ENCODE measurements around the gene BDP1.
"Not testable (repeated sequence)": the region's sequence is repeated elsewhere in the genome, so short reads cannot be mapped to it uniquely, and the experiment has no call there.

BDP1 gene

DNA sequence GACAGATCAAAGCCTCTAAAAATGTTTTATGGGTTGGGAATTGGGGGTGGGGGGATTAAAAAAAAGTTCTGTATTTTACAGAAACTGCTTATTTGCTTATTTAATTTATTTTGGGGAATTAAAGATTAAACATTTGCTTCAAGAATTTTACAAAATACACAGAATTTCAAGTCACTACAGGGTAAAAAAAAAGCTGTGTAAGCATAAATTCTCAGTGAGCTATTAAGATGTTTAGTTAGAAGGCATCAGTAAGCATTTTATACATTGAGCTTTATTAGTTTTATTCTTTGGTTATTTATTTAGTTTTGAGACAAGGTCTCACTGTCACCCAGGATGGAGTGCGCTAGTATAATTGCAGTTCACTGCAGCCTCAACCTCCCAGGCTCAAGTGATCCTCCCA lies 5.2 kb downstream of the BDP1 start:
- DNase-seq: no peak

DNA sequence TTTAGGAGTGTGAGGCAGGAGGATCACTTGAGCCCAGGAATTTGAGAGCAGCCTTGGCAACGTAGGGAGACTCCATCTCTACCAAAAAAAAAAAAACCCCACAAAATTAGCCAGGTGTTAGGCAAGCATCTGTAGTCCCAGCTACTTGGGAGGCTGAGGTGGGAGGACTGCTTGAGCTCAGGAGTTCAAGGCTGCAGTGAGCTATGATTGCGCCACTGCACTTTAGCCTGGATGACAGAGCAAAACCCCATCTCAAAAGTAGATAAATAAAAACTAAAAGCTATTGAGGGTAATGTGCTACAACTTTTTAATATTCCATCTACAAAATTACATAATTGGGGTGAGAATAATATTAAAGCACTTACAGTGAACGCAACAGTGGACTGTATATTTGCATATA lies 5.9 kb downstream of the BDP1 start:
- no peak for DNase-seq

DNA sequence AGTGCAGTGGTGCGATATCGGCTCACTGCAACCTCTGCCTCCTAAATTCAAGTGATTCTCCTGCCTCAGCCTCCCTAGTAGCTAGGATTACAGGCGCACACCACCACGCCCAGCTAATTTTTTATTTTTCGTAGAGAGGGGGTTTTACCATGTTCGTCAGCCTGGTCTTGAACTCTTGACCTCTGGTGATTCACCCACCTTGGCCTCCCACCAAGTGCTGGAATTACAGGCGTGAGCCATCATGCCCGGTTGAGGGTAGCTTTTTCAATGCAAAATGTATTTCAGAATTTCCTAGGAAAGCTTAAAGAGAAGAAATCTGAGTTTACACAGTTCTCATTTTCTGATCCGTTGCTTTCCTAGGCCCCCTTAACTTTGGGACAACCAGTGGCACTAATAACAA lies 15.7 kb downstream of the BDP1 start:
- no peak for DNase-seq

DNA sequence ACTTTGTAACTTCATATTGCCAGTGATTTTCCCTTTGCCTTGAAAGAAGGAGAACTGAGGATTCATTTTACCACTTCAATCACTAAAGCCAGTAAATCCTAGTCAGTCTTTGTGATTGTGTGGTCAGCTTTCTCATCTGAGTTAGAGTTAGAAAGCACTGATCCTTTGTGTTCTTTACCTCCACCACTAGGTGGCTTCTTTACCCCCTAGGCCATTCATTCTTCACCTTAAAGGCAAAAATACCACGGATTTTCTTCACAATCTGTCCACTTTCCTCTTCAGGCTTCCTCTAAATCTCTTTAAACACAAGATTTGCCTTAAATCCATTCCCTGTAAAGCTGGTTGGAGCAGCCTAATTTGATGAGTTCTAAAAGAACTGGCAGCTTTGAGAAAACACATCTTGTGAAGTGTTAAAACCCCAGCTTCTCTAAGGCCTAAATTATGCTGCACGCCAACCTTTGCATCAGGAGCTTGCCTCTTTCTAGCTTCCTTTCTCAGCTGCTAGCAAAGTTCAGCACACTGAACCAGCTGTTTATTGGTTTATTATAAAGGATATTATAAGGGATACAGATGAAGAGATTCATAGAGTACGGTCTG lies 20.4 kb downstream of the BDP1 start:
- DNase-seq: peak; percentile 31

DNA sequence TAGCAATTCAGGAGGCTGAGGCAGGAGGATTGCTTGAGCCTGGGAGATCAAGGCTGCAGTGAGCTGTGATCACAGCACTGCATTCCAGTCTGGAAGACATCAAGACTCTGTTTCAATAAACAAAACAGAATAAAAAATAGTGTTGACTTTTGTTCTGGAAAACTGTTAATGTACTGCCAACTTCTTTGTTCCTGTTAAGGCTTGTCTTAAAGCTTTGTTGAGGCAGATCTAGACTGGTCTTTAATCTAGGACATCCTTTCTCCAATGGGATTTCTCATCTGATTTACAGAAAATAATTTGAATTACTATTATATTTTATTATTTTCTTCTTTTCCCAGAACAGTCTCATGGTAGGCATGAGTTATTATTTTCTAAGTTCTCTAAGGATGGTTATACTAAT lies 26.0 kb downstream of the BDP1 start:
- DNase-seq: no peak

DNA sequence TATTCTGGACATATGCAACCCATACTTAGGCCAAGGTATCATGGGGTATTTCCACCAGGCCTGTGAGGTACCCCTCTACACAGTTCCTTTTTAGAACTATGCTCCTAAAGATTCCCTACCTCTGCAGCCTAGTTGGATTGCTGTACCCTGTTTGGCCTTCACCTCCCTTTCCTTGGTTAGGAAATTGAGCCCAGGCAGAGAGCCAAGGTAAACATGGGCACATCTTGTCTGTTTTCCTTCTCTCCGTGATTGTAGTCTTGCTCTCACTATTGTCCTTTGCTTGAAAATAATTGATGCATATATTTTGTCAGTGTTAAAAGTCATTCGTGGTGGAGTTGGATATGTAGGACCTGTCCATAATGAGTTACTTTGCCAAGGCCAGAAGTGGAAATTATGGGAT lies 26.7 kb downstream of the BDP1 start:
- no peak for DNase-seq

DNA sequence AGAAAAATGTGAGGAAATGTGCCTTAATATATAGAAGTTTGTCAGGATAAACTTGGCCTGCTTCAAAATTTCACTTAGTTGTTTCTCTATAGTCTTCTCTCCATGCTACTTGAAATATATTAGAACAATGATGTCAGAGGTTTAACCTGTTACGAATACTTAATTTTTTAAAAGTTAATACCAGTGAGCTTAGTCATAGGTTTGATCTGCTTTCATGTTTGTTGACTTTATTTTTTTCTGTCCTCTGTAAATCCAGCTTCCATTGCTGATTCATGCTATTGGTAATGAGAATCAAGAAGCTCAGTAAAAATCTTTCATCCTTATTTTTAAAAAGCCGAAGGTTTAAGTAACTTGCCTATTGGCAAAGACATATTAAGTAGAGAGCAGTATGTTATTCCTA lies 27.9 kb downstream of the BDP1 start:
- no peak for DNase-seq

DNA sequence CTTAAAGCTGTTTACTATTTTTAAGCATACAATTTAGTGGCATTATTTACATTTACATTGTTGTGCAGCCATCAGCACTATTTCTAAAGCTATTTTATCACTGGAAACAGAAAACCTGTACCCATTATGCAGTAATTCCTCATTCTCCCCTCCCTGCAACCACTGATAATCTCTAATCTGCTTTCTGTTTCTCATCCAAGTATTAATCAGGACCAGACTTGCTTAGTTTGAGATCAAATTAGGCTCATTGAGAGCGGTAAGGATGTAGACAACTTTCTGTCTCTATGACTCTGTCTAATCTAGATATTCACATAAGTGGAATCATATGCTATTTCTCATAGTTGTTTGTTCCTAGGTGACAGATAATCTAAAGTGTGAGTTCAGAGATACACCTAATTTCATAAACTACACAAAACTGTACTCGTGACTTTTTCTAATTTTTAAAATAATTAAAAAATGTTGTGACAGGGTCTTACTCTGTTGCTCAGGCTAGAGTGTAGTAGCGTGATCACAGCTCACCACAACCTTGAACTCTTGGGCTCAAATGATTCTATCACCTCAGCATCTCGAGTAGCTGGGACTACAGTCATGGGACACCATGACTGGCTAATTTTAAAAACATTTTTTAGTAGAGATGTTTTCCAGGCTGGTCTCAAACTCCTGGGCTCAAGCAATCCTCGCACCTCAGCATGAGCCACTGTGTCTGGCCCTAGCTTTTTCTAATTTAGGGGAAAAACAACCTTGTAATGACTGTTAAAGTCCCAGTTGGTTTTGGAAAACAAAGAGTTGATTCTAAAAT lies 37.6 kb downstream of the BDP1 start:
- DNase-seq: no peak

DNA sequence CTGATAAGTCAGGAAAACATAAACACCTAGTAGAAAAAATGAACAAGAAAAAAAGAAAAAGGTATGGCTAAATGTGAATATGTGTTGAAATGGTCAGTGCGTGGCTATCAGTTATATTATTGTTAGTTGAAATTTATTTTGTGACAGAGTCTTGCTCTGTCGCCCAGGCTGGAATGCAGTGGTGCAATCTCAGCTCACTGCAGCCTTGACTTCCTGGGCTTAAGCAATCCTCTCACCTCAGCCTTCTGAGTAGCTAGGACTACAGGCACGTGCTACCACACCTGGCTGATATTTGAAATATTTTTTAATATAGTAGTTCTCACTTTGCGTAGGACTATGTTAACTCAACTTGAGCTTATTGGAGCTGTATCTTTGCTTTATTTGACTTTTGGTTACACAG lies 38.8 kb downstream of the BDP1 start:
- DNase-seq: not testable (repeated sequence)

DNA sequence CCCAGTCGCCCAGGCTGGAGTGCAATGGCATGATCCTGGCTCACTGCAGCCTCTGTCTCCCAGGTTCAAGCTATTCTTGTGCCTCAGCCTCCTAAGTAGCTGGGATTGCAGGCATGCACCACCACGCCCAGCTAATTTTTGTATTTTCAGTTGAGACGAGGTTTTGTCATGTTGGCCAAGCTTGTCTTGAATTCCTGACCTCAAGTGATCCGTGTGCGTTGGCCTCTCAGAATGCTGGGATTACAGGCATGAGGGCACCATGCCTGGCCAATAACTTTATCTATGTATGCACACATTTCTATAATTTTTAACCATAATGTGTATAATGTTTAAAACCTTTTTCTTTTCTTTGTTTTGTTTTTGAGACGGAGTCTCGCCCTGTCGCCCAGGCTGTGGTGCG lies 43.3 kb downstream of the BDP1 start:
- not testable (repeated sequence) for DNase-seq

DNA sequence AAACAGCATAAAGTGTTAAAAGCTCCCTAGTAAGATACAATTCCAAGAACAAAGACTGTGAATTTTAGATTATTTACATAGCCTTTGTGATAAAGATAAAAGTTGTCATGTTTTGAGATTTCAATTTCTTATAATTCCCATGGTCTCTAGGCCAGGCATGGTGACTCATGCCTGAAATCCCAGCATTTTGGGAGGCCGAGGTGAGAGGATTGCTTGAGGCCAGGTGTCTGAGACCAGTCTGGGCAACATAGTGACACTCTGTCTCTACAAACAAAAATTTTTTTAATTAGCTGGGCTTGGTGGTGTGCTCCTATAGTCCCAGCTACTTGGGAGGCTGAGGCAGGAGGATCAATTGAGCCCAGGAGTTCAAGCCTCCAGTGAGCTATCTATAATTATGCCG lies 48.1 kb downstream of the BDP1 start:
- DNase-seq: no peak

DNA sequence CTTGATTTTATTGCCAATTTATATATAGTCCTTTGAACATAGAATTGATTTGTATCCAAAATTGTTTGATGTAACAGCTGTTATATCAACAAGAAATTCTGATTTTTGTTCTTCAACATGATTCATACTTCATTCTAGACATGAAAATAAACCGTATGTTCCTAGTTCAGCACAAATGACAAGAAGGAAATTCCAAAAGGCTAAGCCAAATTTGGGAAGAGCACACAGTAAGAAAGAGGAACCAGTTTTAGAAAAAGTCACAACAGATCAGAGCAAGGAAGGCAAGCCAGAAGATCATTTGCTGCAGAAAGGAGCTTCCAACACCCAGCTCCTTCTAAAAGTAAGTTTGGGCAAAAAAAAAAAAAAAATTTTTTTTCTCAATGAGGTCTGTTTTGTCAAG lies 66.7 kb downstream of the BDP1 start:
- no peak for DNase-seq

DNA sequence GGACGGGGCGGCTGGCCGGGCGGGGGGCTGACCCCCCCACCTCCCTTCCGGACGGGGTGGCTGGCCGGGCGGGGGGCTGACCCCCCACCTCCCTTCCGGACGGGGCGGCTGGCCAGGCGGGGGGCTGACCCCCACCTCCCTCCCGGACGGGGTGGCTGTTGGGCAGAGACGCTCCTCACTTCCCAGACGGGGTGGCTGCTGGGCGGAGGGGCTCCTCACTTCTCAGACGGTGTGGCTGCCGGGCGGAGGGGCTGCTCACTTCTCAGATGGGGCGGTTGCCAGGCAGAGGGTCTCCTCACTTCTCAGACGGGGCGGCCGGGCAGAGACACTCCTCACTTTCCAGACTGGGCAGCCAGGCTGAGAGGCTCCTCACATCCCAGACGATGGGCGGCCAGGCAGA lies 70.2 kb downstream of the BDP1 start:
- not testable (repeated sequence) for DNase-seq

DNA sequence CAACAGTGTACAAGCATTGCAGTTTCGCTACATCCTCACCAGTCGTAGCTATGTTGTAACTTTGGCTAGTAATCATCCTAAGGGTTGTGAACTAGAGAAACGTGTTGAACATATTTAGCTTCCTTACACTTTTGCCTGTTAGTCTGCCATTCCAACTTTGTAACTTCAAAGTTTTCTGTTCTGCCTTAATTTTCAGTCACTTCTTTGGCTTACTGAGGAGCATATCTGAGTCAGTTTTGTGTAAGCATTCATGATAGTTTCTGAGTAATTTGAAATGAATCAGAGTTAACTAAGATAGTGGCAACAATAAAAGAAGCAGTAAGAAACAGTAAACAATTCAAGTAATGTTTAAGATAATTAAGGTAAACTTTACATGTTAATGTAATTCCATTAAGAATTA lies 72.8 kb downstream of the BDP1 start:
- DNase-seq: no peak

DNA sequence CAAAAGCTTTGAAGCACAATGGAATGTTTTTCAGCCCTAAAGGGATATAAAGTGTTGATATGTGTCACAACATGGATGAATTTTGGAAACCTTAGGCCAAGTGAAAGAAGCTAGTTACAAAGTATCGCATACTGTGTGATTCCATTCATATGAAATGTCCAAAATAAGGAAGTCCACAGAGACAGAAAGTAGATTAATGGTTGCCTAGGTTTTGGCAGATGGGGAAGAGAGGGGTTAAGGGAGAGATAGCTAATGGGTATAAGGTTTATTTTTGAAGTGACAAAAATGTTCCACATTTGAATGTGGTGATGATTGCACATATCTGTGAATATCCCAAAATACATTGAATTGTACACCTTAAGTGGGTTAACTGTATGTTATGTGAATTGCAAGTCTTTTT lies 74.2 kb downstream of the BDP1 start:
- DNase-seq: no peak

DNA sequence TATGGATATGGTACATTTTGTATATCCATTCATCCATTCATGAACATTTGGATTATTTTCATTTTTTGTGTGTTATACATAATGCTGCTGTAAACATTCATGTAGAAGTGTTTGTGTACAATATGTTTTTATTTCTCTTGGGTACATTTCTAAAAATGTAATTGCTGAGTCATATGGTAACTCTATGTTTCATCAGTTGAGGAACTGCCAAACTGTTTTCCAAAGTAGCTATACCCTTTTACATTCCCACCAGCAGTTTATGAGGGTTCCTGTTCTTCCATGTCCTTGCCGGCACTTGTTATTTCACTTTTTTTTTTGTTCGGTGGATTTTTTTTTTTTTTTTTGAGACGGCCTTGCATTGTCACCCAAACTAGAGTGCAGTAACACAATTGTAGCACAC lies 77.7 kb downstream of the BDP1 start:
- no peak for DNase-seq

DNA sequence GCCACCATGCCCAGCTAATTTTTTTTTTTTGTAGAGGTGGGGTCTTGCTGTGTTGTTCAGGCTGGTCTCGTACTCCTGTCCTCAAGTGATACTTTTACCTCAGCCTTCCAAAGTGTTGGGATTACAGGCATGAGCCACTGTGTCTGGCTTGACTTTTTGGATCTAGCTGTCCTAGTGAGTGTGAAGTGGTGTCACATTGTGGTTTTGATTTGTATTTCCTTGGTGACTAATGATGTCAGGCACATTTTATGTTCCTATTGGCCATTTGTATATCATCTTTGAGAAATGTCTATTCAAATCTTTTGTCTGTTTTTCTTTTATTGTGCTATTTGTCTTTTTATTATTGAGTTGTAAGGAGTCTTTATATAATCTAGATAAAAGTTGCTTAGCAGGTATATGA lies 78.2 kb downstream of the BDP1 start:
- no peak for DNase-seq

DNA sequence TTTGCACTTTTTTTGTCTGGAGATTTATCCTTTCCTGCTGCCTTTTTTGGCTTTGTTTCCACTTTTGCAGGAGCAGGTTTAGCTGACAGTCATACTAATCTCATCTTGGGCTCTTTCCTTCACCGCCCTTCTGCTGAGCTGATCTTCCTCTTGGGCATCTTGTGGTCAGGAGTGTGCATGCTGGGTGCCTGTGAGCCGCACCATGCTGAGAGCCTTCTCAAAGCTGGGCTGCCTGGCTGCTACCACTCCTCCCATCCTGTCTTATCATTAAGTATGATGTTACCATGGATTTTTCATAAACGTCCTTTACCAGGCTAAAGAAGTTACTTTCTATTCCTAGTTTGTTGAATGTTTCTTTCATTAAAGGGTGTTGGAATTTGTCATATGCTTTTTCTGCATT lies 82.2 kb downstream of the BDP1 start:
- no peak for DNase-seq

DNA sequence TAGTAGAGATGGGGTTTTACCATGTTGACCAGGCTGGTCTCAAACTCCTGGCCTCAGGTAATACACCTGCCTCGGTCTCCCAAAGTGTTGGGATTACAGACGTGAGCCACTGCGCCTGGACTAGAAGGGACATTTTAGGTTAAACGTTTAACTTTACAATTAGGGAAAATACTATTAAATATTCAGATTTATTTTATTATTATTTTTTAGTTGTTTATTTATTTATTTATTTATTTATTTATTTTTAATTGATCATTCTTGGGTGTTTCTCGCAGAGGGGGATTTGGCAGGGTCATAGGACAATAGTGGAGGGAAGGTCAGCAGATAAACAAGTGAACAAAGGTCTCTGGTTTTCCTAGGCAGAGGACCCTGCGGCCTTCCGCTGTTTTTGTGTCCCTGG lies 95.4 kb downstream of the BDP1 start:
- DNase-seq: not testable (repeated sequence)

DNA sequence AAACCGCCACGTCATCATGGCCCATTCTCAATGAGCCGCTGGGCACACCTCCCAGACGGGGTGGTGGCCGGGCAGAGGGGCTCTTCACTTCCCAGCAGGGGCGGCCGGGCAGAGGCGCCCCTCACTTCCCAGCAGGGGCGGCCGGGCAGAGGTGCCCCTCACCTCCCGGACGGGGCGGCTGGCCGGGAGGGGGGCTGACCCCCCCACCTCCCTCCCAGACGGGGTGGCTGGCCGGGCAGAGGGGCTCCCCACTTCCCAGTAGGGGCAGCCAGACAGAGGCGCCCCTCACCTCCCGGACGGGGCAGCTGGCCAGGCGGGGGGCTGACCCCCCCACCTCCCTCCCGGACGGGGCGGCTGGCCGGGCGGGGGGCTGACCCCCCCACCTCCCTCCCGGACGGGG lies 96.1 kb downstream of the BDP1 start:
- DNase-seq: not testable (repeated sequence)

DNA sequence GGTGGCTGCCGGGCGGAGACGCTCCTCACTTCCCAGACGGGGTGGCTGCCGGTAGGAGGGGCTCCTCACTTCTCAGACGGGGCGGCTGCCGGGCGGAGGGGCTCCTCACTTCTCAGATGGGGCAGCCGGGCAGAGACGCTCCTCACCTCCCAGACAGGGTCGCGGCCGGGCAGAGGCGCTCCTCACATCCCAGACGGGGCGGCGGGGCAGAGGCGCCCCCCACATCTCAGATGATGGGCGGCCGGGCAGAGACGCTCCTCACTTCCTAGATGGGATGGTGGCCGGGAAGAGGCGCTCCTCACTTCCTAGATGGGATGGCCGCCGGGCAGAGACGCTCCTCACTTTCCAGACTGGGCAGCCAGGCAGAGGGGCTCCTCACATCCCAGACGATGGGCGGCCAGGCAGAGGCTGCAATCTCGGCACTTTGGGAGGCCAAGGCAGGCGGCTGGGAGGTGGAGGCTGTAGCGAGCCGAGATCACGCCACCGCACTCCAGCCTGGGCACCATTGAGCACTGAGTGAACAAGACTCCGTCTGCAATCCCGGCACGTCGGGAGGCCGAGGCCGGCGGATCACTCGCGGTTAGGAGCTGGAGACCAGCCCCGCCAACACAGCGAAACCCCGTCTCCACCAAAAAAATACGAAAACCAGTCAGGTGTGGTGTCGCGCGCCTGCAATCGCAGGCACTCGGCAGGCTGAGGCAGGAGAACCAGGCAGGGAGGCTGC lies 96.7 kb downstream of the BDP1 start:
- not testable (repeated sequence) for DNase-seq

DNA sequence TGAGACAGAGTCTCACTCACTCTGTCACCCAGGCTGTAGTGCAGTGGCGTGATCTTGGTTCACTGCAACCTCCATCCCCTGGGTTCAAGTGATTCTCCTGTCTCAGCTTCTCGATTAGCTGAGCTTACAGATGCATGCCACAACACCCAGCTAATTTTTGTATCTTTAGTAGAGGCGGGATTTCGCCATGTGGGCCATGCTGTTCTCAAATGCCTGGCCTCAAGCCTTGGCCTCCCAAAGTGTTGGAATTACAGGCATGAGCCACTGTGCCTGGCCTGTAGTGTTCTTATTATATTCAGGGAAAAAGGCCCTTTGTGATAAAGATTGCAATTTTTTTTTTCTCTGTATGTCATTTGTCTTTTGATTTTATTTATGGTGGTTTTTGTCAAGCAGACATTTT lies 107.7 kb downstream of the BDP1 start:
- no peak for DNase-seq

DNA sequence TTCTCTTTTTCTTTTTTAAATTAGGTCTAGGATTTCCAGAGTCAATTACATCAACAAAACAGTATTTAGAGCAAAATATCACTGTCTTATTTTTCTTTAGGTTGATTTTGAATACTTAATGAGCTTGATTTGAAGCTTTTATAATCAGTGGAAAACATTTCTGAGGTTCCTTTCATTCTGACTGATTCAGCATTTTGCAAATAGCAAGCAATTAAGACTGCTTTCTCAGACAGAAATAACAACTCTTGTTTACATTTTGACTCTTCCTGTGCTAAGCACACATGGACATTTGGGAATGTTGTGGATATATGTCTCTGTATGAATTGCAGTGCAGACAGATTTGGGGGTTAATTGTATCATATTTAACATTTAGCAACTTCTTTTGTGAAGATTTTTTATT lies 109.4 kb downstream of the BDP1 start:
- no peak for DNase-seq
